ENCODE data around the gene GFPT1. TPM values are rescaled to one million over a fixed set of nuclear protein-coding genes. Genes with fewer than 3 reads are reported as not detected.

Gene GFPT1
- total and polyA plus RNA-seq, 2 experiments from 2014 or later, result 60.8 to 62.0 TPM

DNA sequence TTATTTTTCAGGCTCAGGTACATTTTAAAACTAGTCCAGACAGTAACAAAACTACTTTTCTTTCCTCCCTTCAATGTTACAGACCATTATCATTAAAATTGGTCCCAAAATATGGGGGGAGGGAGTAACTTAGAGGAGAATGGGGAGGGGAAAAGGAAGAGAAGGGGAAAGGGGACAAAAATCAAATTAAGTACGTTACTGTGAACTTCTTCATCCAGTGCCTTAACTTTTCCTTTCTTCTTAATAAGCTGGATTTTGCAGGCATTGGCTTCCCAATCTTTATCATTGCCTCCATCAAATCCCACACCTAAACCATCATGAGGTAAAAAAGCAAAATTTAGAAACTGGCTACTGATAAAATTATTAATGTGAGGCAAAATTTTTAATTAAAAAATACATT is 17.2 kb downstream of the GFPT1 start (continued):
- TF ChIP-seq, protein P1, sequence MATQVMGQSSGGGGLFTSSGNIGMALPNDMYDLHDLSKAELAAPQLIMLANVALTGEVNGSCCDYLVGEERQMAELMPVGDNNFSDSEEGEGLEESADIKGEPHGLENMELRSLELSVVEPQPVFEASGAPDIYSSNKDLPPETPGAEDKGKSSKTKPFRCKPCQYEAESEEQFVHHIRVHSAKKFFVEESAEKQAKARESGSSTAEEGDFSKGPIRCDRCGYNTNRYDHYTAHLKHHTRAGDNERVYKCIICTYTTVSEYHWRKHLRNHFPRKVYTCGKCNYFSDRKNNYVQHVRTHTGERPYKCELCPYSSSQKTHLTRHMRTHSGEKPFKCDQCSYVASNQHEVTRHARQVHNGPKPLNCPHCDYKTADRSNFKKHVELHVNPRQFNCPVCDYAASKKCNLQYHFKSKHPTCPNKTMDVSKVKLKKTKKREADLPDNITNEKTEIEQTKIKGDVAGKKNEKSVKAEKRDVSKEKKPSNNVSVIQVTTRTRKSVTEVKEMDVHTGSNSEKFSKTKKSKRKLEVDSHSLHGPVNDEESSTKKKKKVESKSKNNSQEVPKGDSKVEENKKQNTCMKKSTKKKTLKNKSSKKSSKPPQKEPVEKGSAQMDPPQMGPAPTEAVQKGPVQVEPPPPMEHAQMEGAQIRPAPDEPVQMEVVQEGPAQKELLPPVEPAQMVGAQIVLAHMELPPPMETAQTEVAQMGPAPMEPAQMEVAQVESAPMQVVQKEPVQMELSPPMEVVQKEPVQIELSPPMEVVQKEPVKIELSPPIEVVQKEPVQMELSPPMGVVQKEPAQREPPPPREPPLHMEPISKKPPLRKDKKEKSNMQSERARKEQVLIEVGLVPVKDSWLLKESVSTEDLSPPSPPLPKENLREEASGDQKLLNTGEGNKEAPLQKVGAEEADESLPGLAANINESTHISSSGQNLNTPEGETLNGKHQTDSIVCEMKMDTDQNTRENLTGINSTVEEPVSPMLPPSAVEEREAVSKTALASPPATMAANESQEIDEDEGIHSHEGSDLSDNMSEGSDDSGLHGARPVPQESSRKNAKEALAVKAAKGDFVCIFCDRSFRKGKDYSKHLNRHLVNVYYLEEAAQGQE (IDR thresholded peaks at IDR 0.05; ENCODE audit: unreplicated experiment), result no peak
- TF ChIP-seq STAT1 (IDR thresholded peaks at IDR 0.05; ENCODE audit: unreplicated experiment) (no peak), ZNF114 (CRISPR knock-in tag; IDR thresholded peaks at IDR 0.05) (no peak), EZH2 (IDR thresholded peaks at IDR 0.05; ENCODE audit: low read depth, unreplicated experiment) (no peak), POLR2AphosphoS5 (IDR thresholded peaks at IDR 0.05; ENCODE audit: low read depth) (no peak)
- TF ChIP-seq, protein P2, sequence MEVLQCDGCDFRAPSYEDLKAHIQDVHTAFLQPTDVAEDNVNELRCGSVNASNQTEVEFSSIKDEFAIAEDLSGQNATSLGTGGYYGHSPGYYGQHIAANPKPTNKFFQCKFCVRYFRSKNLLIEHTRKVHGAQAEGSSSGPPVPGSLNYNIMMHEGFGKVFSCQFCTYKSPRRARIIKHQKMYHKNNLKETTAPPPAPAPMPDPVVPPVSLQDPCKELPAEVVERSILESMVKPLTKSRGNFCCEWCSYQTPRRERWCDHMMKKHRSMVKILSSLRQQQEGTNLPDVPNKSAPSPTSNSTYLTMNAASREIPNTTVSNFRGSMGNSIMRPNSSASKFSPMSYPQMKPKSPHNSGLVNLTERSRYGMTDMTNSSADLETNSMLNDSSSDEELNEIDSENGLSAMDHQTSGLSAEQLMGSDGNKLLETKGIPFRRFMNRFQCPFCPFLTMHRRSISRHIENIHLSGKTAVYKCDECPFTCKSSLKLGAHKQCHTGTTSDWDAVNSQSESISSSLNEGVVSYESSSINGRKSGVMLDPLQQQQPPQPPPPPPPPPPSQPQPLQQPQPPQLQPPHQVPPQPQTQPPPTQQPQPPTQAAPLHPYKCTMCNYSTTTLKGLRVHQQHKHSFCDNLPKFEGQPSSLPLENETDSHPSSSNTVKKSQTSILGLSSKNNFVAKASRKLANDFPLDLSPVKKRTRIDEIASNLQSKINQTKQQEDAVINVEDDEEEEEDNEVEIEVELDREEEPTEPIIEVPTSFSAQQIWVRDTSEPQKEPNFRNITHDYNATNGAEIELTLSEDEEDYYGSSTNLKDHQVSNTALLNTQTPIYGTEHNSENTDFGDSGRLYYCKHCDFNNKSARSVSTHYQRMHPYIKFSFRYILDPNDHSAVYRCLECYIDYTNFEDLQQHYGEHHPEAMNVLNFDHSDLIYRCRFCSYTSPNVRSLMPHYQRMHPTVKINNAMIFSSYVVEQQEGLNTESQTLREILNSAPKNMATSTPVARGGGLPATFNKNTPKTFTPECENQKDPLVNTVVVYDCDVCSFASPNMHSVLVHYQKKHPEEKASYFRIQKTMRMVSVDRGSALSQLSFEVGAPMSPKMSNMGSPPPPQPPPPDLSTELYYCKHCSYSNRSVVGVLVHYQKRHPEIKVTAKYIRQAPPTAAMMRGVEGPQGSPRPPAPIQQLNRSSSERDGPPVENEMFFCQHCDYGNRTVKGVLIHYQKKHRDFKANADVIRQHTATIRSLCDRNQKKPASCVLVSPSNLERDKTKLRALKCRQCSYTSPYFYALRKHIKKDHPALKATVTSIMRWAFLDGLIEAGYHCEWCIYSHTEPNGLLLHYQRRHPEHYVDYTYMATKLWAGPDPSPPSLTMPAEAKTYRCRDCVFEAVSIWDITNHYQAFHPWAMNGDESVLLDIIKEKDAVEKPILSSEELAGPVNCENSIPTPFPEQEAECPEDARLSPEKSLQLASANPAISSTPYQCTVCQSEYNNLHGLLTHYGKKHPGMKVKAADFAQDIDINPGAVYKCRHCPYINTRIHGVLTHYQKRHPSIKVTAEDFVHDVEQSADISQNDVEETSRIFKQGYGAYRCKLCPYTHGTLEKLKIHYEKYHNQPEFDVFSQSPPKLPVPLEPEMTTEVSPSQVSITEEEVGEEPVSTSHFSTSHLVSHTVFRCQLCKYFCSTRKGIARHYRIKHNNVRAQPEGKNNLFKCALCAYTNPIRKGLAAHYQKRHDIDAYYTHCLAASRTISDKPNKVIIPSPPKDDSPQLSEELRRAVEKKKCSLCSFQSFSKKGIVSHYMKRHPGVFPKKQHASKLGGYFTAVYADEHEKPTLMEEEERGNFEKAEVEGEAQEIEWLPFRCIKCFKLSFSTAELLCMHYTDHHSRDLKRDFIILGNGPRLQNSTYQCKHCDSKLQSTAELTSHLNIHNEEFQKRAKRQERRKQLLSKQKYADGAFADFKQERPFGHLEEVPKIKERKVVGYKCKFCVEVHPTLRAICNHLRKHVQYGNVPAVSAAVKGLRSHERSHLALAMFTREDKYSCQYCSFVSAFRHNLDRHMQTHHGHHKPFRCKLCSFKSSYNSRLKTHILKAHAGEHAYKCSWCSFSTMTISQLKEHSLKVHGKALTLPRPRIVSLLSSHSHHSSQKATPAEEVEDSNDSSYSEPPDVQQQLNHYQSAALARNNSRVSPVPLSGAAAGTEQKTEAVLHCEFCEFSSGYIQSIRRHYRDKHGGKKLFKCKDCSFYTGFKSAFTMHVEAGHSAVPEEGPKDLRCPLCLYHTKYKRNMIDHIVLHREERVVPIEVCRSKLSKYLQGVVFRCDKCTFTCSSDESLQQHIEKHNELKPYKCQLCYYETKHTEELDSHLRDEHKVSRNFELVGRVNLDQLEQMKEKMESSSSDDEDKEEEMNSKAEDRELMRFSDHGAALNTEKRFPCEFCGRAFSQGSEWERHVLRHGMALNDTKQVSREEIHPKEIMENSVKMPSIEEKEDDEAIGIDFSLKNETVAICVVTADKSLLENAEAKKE (CRISPR knock-in tag; IDR thresholded peaks at IDR 0.05), result no peak

DNA sequence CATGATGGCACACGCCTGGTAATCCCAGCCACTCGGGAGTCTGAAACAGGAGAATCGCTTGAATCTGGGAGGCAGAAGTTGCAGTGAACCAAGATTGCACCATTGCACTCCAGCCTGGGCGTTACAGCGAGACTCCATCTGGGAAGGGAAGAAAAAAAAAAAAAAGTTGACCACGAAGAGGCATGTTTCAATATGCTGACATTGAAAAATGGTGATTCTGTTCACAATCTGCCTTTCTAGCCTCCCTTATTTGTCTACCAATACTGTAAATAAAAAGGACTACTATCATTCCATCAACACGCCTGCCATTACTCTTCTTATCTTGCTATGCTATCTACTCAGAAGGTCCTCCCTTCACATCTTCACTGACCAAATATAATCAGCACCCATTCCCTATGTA is 18.4 kb downstream of the GFPT1 start:
- Histone ChIP-seq H3K4me3 (no peak overlapping the region), H4K20me1 (replicated peaks; ENCODE audit: insufficient read depth) (no peaks in the 10 kb centered on the region; the same call in 1 of the 2 replicates), H3K79me2 (replicated peaks; ENCODE audit: insufficient read depth) (peaks cover 3% of the 10 kb centered on the region), H3K4me1 (ENCODE audit: insufficient read depth) (0 out of 2 replicates have a peak, but pooled peaks cover 3% of the 10 kb centered on the region), H3K9me2 (ENCODE audit: insufficient read depth) (no peaks in the 10 kb centered on the region), H3K4me2 (no peak overlapping the region), H3F3A (replicated peaks; ENCODE audit: low read depth) (no peaks in the 10 kb centered on the region), H3K27ac (ENCODE audit: low read depth) (no peak overlapping the region), H2AFZ (no peak overlapping the region), H3K27me3 (ENCODE audit: insufficient read depth) (no peaks in the 10 kb centered on the region), H3K36me3 (ENCODE audit: insufficient read depth) (peaks cover 33% of the 10 kb centered on the region)
- ATAC-seq (no peak), DNase-seq (ENCODE audit: low spot score) (no peak)
- H3K4me1 Mint-ChIP-seq, result peaks cover 5% of the 10 kb centered on the region; the same call in 2 of the 3 replicates
- no peaks in the 10 kb centered on the region for H3K27me3 Mint-ChIP-seq (ENCODE audit: insufficient read depth, low read depth, poor library complexity)
- no peak overlapping the region for H3K4me3 Mint-ChIP-seq
- H3K9me3 Mint-ChIP-seq, result no peaks in the 10 kb centered on the region
- H3K36me3 Mint-ChIP-seq (ENCODE audit: low read depth), result peaks cover 63% of the 10 kb centered on the region
- H3K27ac Mint-ChIP-seq, result no peak overlapping the region
- TF ChIP-seq ZNF331 (CRISPR knock-in tag; IDR thresholded peaks at IDR 0.05; ENCODE audit: low read depth), result no peak

All from GM23338 (cell line).